Osteoblast (primary cell): ENCODE data around the gene ANGPTL3. TPM values are rescaled to one million over a fixed set of nuclear protein-coding genes. Genes with fewer than 3 reads are reported as not detected.

Experiments used
- DNase-seq: peaks from one replicate; pipeline ENCODE4 v3.0.0; 2011; ENCODE audit warnings: low spot score, mixed read lengths; ENCODE audit not compliant: insufficient read length; ENCODE audit errors: missing footprints
- H2AFZ ChIP-seq: 2 replicates; pipeline ENCODE4 v1.6.0; 2011; ENCODE audit warnings: mild to moderate bottlenecking, low read length
- H3K27ac ChIP-seq: 2 replicates; pipeline ENCODE4 v1.5.1; 2011; ENCODE audit warnings: mild to moderate bottlenecking, low read depth, low read length, moderate library complexity
- H3K27me3 ChIP-seq: 2 replicates; pipeline ENCODE4 v1.6.0; 2012; ENCODE audit warnings: mild to moderate bottlenecking, control low read depth, inconsistent platforms, low read length, moderate library complexity; ENCODE audit not compliant: insufficient read depth
- H3K36me3 ChIP-seq: 2 replicates; pipeline ENCODE4 v1.5.1; 2011; ENCODE audit warnings: mild to moderate bottlenecking, low read length, control low read depth, moderate library complexity; ENCODE audit not compliant: insufficient read depth
- H3K4me1 ChIP-seq: 2 replicates; pipeline ENCODE4 v1.5.1; 2011; ENCODE audit warnings: mild to moderate bottlenecking, low read length, control low read depth, moderate library complexity; ENCODE audit not compliant: insufficient read depth
- H3K4me2 ChIP-seq: 2 replicates; pipeline ENCODE4 v1.6.0; 2011; ENCODE audit warnings: mild to moderate bottlenecking, low read length; ENCODE audit not compliant: insufficient read depth
- H3K4me3 ChIP-seq: fragments of 200-600 bp; sonication (generic); 3 replicates; pipeline ENCODE4 v1.5.1; 2012; ENCODE audit warnings: mild to moderate bottlenecking, low read length, inconsistent platforms; ENCODE audit not compliant: insufficient read depth
- H3K79me2 ChIP-seq: 2 replicates; pipeline ENCODE4 v1.6.0; 2012; ENCODE audit warnings: mild to moderate bottlenecking, low read length, control low read depth, inconsistent platforms; ENCODE audit not compliant: insufficient read depth
- H3K9me3 ChIP-seq: 2 replicates; pipeline ENCODE4 v1.5.1; 2011; ENCODE audit warnings: low read depth, low read length, control low read depth
- H4K20me1 ChIP-seq: 2 replicates; pipeline ENCODE4 v1.6.0; 2012; ENCODE audit warnings: mild to moderate bottlenecking, low read length, control low read depth; ENCODE audit not compliant: insufficient read depth
- CTCF ChIP-seq: IDR thresholded peaks from 2 replicates; pipeline ENCODE4 v1.5.1; 2011; ENCODE audit warnings: mild to moderate bottlenecking, low read depth, low read length, moderate library complexity; ENCODE audit errors: extremely low read depth
- total RNA-seq: library from RNA; depleted of rRNA; stranded (reverse); fragments of >200 nt; gene quantifications from 2 replicates; pipeline ENCODE4 v1.2.3, GENCODE V29; 2012

ANGPTL3 gene
- total RNA-seq, 1 donor, result not detected

GRCh38 chr1:62652387-62652786 is 55.1 kb downstream of the ANGPTL3 start:
- H3K4me3 ChIP-seq, result no peak overlapping the region
- H3K9me3 ChIP-seq, result no peaks in the 10 kb centered on the region
- H3K4me1 ChIP-seq, result no peaks in the 10 kb centered on the region
- H3K4me2 ChIP-seq, result no peak overlapping the region
- TF ChIP-seq CTCF, result no peak
- peaks cover 3% of the 10 kb centered on the region for H4K20me1 ChIP-seq
- H3K36me3 ChIP-seq, result peaks cover 5% of the 10 kb centered on the region
- no peak for DNase-seq
- H3K27ac ChIP-seq, result no peak overlapping the region
- H2AFZ ChIP-seq, result no peak overlapping the region
- peaks cover 32% of the 10 kb centered on the region for H3K79me2 ChIP-seq
- no peaks in the 10 kb centered on the region for H3K27me3 ChIP-seq

- Histone ChIP-seq H3K9me3 (no peaks in the 10 kb centered on the region), H2AFZ (no peak overlapping the region), H3K36me3 (peaks cover 3% of the 10 kb centered on the region), H3K27me3 (no peaks in the 10 kb centered on the region), H3K4me1 (no peaks in the 10 kb centered on the region), H3K4me2 (no peak overlapping the region), H3K27ac (no peak overlapping the region), H3K4me3 (no peak overlapping the region), H3K79me2 (peaks cover 51% of the 10 kb centered on the region), H4K20me1 (no peaks in the 10 kb centered on the region)
- TF ChIP-seq CTCF, result no peak
- no peak for DNase-seq
These were observed 57.4 kb downstream of the ANGPTL3 start for GRCh38 chr1:62654744-62655143.

Other genes with a start within 250 kb of the ANGPTL3 start
- 20.9 and 23.5 TPM in 2 replicates for gene USP1, start 160.5 kb upstream of the ANGPTL3 start, total RNA-seq
- 73.8 and 91.3 TPM in 2 replicates for gene DOCK7, start 90.9 kb downstream of the ANGPTL3 start, total RNA-seq
- gene ATG4C, start 186.6 kb downstream of the ANGPTL3 start, total RNA-seq, result 5.8 and 9.4 TPM in 2 replicates